ENCODE data around the gene MMP7. TPM values are rescaled to one million over a fixed set of nuclear protein-coding genes. Genes with fewer than 3 reads are reported as not detected.

Gene MMP7
- total RNA-seq, 1 donor from 2014 or later: not detected

GRCh38 chr11:102539567-102539966, 9.0 kb upstream of the MMP7 start:
- no peak for DNase-seq (ENCODE audit: low spot score)
- H3K4me2 ChIP-seq: no peak overlapping the region
- no peaks in the 10 kb centered on the region for H4K20me1 ChIP-seq (ENCODE audit: low read depth)
- H2AFZ ChIP-seq (replicated peaks): no peak overlapping the region
- no peaks in the 10 kb centered on the region for H3F3A ChIP-seq (ENCODE audit: low read depth)
- peaks cover 8% of the 10 kb centered on the region for H3K4me1 ChIP-seq
- no peaks in the 10 kb centered on the region for H3K36me3 ChIP-seq
- no peak overlapping the region for H3K27ac Mint-ChIP-seq
- H3K9me3 Mint-ChIP-seq: no peaks in the 10 kb centered on the region
- H3K27ac ChIP-seq: no peak overlapping the region
- H3K27me3 Mint-ChIP-seq (ENCODE audit: insufficient read depth, low read depth): peaks cover under 1% of the 10 kb centered on the region
- H3K4me3 ChIP-seq: no peak overlapping the region
- no peak overlapping the region for H3K9ac ChIP-seq
- H3K4me3 Mint-ChIP-seq: no peak overlapping the region
- no peaks in the 10 kb centered on the region for H3K27me3 ChIP-seq
- no peaks in the 10 kb centered on the region for H3K4me1 Mint-ChIP-seq
- no peaks in the 10 kb centered on the region for H3K9me3 ChIP-seq (ENCODE audit: low read depth)
- H3K79me2 ChIP-seq (ENCODE audit: low read depth): no peaks in the 10 kb centered on the region
- TF ChIP-seq EZH2phosphoT487 (IDR thresholded peaks at IDR 0.05) (no peak), EZH2 (IDR thresholded peaks at IDR 0.05) (no peak)
- TF ChIP-seq, protein P1, sequence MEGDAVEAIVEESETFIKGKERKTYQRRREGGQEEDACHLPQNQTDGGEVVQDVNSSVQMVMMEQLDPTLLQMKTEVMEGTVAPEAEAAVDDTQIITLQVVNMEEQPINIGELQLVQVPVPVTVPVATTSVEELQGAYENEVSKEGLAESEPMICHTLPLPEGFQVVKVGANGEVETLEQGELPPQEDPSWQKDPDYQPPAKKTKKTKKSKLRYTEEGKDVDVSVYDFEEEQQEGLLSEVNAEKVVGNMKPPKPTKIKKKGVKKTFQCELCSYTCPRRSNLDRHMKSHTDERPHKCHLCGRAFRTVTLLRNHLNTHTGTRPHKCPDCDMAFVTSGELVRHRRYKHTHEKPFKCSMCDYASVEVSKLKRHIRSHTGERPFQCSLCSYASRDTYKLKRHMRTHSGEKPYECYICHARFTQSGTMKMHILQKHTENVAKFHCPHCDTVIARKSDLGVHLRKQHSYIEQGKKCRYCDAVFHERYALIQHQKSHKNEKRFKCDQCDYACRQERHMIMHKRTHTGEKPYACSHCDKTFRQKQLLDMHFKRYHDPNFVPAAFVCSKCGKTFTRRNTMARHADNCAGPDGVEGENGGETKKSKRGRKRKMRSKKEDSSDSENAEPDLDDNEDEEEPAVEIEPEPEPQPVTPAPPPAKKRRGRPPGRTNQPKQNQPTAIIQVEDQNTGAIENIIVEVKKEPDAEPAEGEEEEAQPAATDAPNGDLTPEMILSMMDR (IDR thresholded peaks at IDR 0.05): no peak
- no peaks in the 10 kb centered on the region for H3K36me3 Mint-ChIP-seq

GRCh38 chr11:102538932-102539331, 8.4 kb upstream of the MMP7 start:
- H3K27ac Mint-ChIP-seq: no peak overlapping the region
- no peaks in the 10 kb centered on the region for H3K4me1 Mint-ChIP-seq
- H3K36me3 ChIP-seq: no peaks in the 10 kb centered on the region
- H3K79me2 ChIP-seq (ENCODE audit: low read depth): no peaks in the 10 kb centered on the region
- no peak overlapping the region for H2AFZ ChIP-seq (replicated peaks)
- no peak overlapping the region for H3K27ac ChIP-seq
- H3K9ac ChIP-seq: no peak overlapping the region
- no peak for DNase-seq (ENCODE audit: low spot score)
- no peaks in the 10 kb centered on the region for H3K27me3 ChIP-seq
- H3K9me3 Mint-ChIP-seq: no peaks in the 10 kb centered on the region
- H3K9me3 ChIP-seq (ENCODE audit: low read depth): no peaks in the 10 kb centered on the region
- H3K4me3 ChIP-seq: no peak overlapping the region
- H3K36me3 Mint-ChIP-seq: no peaks in the 10 kb centered on the region
- no peaks in the 10 kb centered on the region for H4K20me1 ChIP-seq (ENCODE audit: low read depth)
- H3F3A ChIP-seq (ENCODE audit: low read depth): no peaks in the 10 kb centered on the region
- H3K4me1 ChIP-seq: peaks cover 8% of the 10 kb centered on the region
- H3K4me2 ChIP-seq: no peak overlapping the region
- TF ChIP-seq EZH2phosphoT487 (IDR thresholded peaks at IDR 0.05) (no peak), EZH2 (IDR thresholded peaks at IDR 0.05) (no peak)
- TF ChIP-seq, protein P1 (IDR thresholded peaks at IDR 0.05): no peak
- H3K4me3 Mint-ChIP-seq: no peak overlapping the region
- no peaks in the 10 kb centered on the region for H3K27me3 Mint-ChIP-seq (ENCODE audit: insufficient read depth, low read depth)

- Histone ChIP-seq H3K9ac (no peak overlapping the region), H3K27me3 (no peaks in the 10 kb centered on the region), H3K27ac (no peak overlapping the region), H3K4me1 (peaks cover 8% of the 10 kb centered on the region), H3K4me2 (no peak overlapping the region), H3K36me3 (no peaks in the 10 kb centered on the region), H3K9me3 (ENCODE audit: low read depth) (no peaks in the 10 kb centered on the region), H3K4me3 (no peak overlapping the region), H2AFZ (replicated peaks) (no peak overlapping the region), H3F3A (ENCODE audit: low read depth) (no peaks in the 10 kb centered on the region), H4K20me1 (ENCODE audit: low read depth) (no peaks in the 10 kb centered on the region), H3K79me2 (ENCODE audit: low read depth) (no peaks in the 10 kb centered on the region)
- Mint-ChIP-seq H3K27me3 (ENCODE audit: insufficient read depth, low read depth) (no peaks in the 10 kb centered on the region), H3K4me3 (no peak overlapping the region), H3K4me1 (no peaks in the 10 kb centered on the region), H3K27ac (no peak overlapping the region), H3K9me3 (no peaks in the 10 kb centered on the region), H3K36me3 (no peaks in the 10 kb centered on the region)
- no peak for DNase-seq (ENCODE audit: low spot score)
- TF ChIP-seq EZH2phosphoT487 (IDR thresholded peaks at IDR 0.05): no peak
- TF ChIP-seq, protein P1 (IDR thresholded peaks at IDR 0.05): no peak
Measured at GRCh38 chr11:102534261-102534872, 3.8 kb upstream of the MMP7 start.

Data from neural progenitor cell (in vitro differentiated cells).